Endodermal cell (in vitro differentiated cells): ENCODE measurements around the gene SLC30A5. TPM values are rescaled to one million over a fixed set of nuclear protein-coding genes. Genes with fewer than 3 reads are reported as not detected.
"Not testable (repeated sequence)": the region's sequence is repeated elsewhere in the genome, so short reads cannot be mapped to it uniquely, and the experiment has no call there.

Experiments
- DNase-seq: peaks from one replicate; pipeline ENCODE4 v3.0.0-alpha.2; 2017
- H3K27ac ChIP-seq: 2 replicates; pipeline ENCODE4 v1.5.1; 2013; ENCODE audit warnings: mild to moderate bottlenecking, low read depth, low read length, moderate library complexity
- H3K27me3 ChIP-seq: 2 replicates; pipeline ENCODE4 v1.6.1; 2013; ENCODE audit warnings: mild to moderate bottlenecking, low read length, moderate library complexity; ENCODE audit not compliant: insufficient read depth, control insufficient read depth, poor library complexity, severe bottlenecking
- H3K36me3 ChIP-seq: 2 replicates; pipeline ENCODE4 v1.7.0; 2013; ENCODE audit warnings: mild to moderate bottlenecking, low read length, moderate library complexity; ENCODE audit not compliant: control insufficient read depth, insufficient read depth
- H3K4me1 ChIP-seq: one replicate; pipeline ENCODE4 v1.7.0; 2013; ENCODE audit warnings: low read length; ENCODE audit not compliant: control insufficient read depth, insufficient read depth
- H3K4me3 ChIP-seq: 2 replicates; pipeline ENCODE4 v1.5.1; 2013; ENCODE audit warnings: mild to moderate bottlenecking, low read length, moderate library complexity
- H3K9ac ChIP-seq: 2 replicates; pipeline ENCODE4 v1.6.1; 2013; ENCODE audit warnings: mild to moderate bottlenecking, low read length, moderate library complexity; ENCODE audit not compliant: poor library complexity, severe bottlenecking; ENCODE audit errors: extremely low read depth
- H3K9me3 ChIP-seq: 2 replicates; pipeline ENCODE4 v1.6.1; 2013; ENCODE audit warnings: mild to moderate bottlenecking, low read length, moderate library complexity; ENCODE audit not compliant: control insufficient read depth
- H3K27ac Mint-ChIP-seq: 2 replicates; pipeline ENCODE4 v1.8.0; 2020; ENCODE audit warnings: mixed read lengths
- H3K27me3 Mint-ChIP-seq: 2 replicates; pipeline ENCODE4 v1.8.0; 2021; ENCODE audit warnings: mild to moderate bottlenecking, mixed read lengths; ENCODE audit not compliant: insufficient read depth
- H3K36me3 Mint-ChIP-seq: 2 replicates; pipeline ENCODE4 v1.8.0; 2020; ENCODE audit warnings: low read depth, mixed read lengths
- H3K4me1 Mint-ChIP-seq: 2 replicates; pipeline ENCODE4 v1.8.0; 2020; ENCODE audit warnings: mixed read lengths
- H3K4me3 Mint-ChIP-seq: 2 replicates; pipeline ENCODE4 v1.8.0; 2020; ENCODE audit warnings: mild to moderate bottlenecking, moderate library complexity, mixed read lengths
- H3K9me3 Mint-ChIP-seq: 2 replicates; pipeline ENCODE4 v1.8.0; 2020; ENCODE audit warnings: mild to moderate bottlenecking, mixed read lengths
- CTCF ChIP-seq: fragments of 200-600 bp; sonication (generic); conservative IDR thresholded peaks from 2 replicates; pipeline ENCODE4 v1.5.0; 2021; ENCODE audit warnings: antibody characterized with exemption, mild to moderate bottlenecking
- WGBS, 2 experiments: methylation state at CpG; one replicate each; pipeline versions ENCODE4 v1.1.5 to v1.1.7; 2013; ENCODE audit warnings: missing lambda C conversion rate in 2 of 2, mixed read lengths in 1 of 2; ENCODE audit not compliant: insufficient coverage in 1 of 2, insufficient read length in 1 of 2; 5-methylcytosine and 5-hydroxymethylcytosine counted together
- total RNA-seq, 2 donors: library from RNA; stranded (reverse); fragmentation: NEBNext Ultra II Directional in 1 of 2; extraction: Animal tissue kit (Norgen Biotek cat#: 25700) in 1 of 2; gene quantifications; 2 replicates in 1 of 2; 3 replicates in 1 of 2; pipeline ENCODE4 v1.2.1, GENCODE V29; 2021

Gene SLC30A5
- total RNA-seq, 2 donors from 2014 or later = 49.6 to 64.7 TPM

DNA sequence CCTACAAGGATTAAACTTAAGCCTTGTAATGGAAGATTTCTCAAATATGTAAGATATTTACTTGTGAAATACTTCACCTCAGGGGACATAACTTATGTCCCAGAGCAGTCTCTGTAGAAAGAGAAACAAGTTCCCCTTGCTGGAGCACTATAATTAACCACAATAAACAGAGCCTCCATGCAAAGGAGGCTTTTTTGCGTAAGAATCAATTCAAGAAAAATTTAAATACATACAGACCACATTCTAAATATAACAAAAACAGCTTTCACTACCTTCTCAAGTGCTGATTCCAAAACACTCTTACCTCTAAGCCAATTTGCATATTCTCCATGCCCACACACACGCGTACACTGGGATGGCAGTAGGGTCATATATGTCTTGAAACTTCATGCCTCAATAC is 42.5 kb downstream of the SLC30A5 start:
- no peaks in the 10 kb centered on the region for H3K4me1 Mint-ChIP-seq
- no peak overlapping the region for H3K9ac ChIP-seq
- H3K36me3 Mint-ChIP-seq = peaks cover 4% of the 10 kb centered on the region
- H3K27ac Mint-ChIP-seq = no peak overlapping the region
- H3K4me3 Mint-ChIP-seq = no peak overlapping the region
- WGBS, 2 experiments = 96 to 100% methylated on average over 2 to 3 of the region's 3 CpGs
- H3K27me3 Mint-ChIP-seq = no peaks in the 10 kb centered on the region
- H3K4me3 ChIP-seq = no peak overlapping the region
- H3K4me1 ChIP-seq = no peaks in the 10 kb centered on the region
- H3K27ac ChIP-seq = no peak overlapping the region
- no peaks in the 10 kb centered on the region for H3K36me3 ChIP-seq
- peaks cover 13% of the 10 kb centered on the region for H3K9me3 Mint-ChIP-seq
- peaks cover 11% of the 10 kb centered on the region for H3K9me3 ChIP-seq
- no peak for TF ChIP-seq CTCF
- no peak for DNase-seq
- H3K27me3 ChIP-seq = no peaks in the 10 kb centered on the region

- H3K27me3 Mint-ChIP-seq, H3K27ac Mint-ChIP-seq, H3K27me3 ChIP-seq, H3K9ac ChIP-seq, H3K36me3 Mint-ChIP-seq, H3K4me3 ChIP-seq, H3K36me3 ChIP-seq, H3K4me1 ChIP-seq, H3K27ac ChIP-seq, H3K4me3 Mint-ChIP-seq, DNase-seq, H3K4me1 Mint-ChIP-seq: not testable (repeated sequence)
- peaks cover 15% of the 10 kb centered on the region for H3K9me3 Mint-ChIP-seq
- 80 to 94% methylated on average over 1 of the region's 1 CpG for WGBS, 2 experiments
- H3K9me3 ChIP-seq = peaks cover 13% of the 10 kb centered on the region
Observed at GRCh38 chr5:69137208-69137607, 43.4 kb downstream of the SLC30A5 start.

GRCh38 chr5:69137807-69138206 is 44.0 kb downstream of the SLC30A5 start:
- no peaks in the 10 kb centered on the region for H3K27me3 Mint-ChIP-seq
- no peak overlapping the region for H3K27ac ChIP-seq
- no peaks in the 10 kb centered on the region for H3K4me1 ChIP-seq
- no peak for DNase-seq
- H3K9me3 Mint-ChIP-seq = peaks cover 16% of the 10 kb centered on the region
- H3K9me3 ChIP-seq = peaks cover 13% of the 10 kb centered on the region
- no peaks in the 10 kb centered on the region for H3K36me3 ChIP-seq
- no peaks in the 10 kb centered on the region for H3K27me3 ChIP-seq
- no peak for TF ChIP-seq CTCF
- no peak overlapping the region for H3K27ac Mint-ChIP-seq
- no peaks in the 10 kb centered on the region for H3K4me1 Mint-ChIP-seq
- H3K4me3 ChIP-seq = no peak overlapping the region
- H3K9ac ChIP-seq = no peak overlapping the region
- no peak overlapping the region for H3K4me3 Mint-ChIP-seq
- H3K36me3 Mint-ChIP-seq = peaks cover 3% of the 10 kb centered on the region
- WGBS, 2 experiments = 96 to 100% methylated on average over 1 to 5 of the region's 5 CpGs

GRCh38 chr5:69138766-69139165 is 45.0 kb downstream of the SLC30A5 start:
- Histone ChIP-seq H3K9ac (no peak overlapping the region), H3K4me3 (no peak overlapping the region), H3K27me3 (no peaks in the 10 kb centered on the region), H3K36me3 (no peaks in the 10 kb centered on the region), H3K9me3 (peaks cover 13% of the 10 kb centered on the region), H3K27ac (no peak overlapping the region), H3K4me1 (no peaks in the 10 kb centered on the region)
- Mint-ChIP-seq H3K27ac (no peak overlapping the region), H3K4me1 (no peaks in the 10 kb centered on the region), H3K4me3 (no peak overlapping the region), H3K9me3 (peaks cover 16% of the 10 kb centered on the region), H3K36me3 (peaks cover 3% of the 10 kb centered on the region), H3K27me3 (no peaks in the 10 kb centered on the region)
- no peak for TF ChIP-seq CTCF
- WGBS, 2 experiments = 76 to 100% methylated on average over 1 of the region's 1 CpG
- DNase-seq = no peak

GRCh38 chr5:69140239-69140638 is 46.4 kb downstream of the SLC30A5 start:
- H3K27ac ChIP-seq, H3K4me3 Mint-ChIP-seq, H3K4me1 Mint-ChIP-seq, H3K36me3 Mint-ChIP-seq, H3K4me3 ChIP-seq, H3K9ac ChIP-seq, H3K27me3 Mint-ChIP-seq, H3K27me3 ChIP-seq, DNase-seq, H3K4me1 ChIP-seq, H3K36me3 ChIP-seq, H3K27ac Mint-ChIP-seq: not testable (repeated sequence)
- H3K9me3 Mint-ChIP-seq = peaks cover 16% of the 10 kb centered on the region
- H3K9me3 ChIP-seq = peaks cover 13% of the 10 kb centered on the region
- 79 to 94% methylated on average over 3 to 4 of the region's 4 CpGs for whole genome bisulfite sequencing, 2 experiments
